CD4-positive, alpha-beta T cell (primary cell): Measurements from ENCODE around the gene LMO4. TPM values are rescaled to one million over a fixed set of nuclear protein-coding genes. Genes with fewer than 3 reads are reported as not detected.

ENCODE experiments used
- ATAC-seq: fragments of 200-7000 bp; cut with Tn5 transposase; one replicate; pipeline ENCODE4 v1.10.0; 2022; ENCODE audit warnings: mild to moderate bottlenecking; ENCODE audit not compliant: poor library complexity
- CTCF ChIA-PET: fragments of 350-600 bp; sonication (Branson Sonifier 250); formaldehyde crosslinking; loops from one replicate; lab custom pipeline; 2021; ENCODE audit warnings: antibody characterized with exemption, inconsistent platforms; lab: Charles Lee
- POLR2A ChIA-PET: fragments of 350-600 bp; sonication (Branson Sonifier 250); formaldehyde crosslinking; loops from one replicate; lab custom pipeline; 2021; ENCODE audit warnings: antibody characterized with exemption, inconsistent platforms; lab: Charles Lee
- DNase-seq, 14 experiments: peaks; one replicate each; pipeline ENCODE4 v3.0.0-alpha.2; 2013 to 2020; ENCODE audit warnings: mixed read lengths in 2 of 14
- H3K27ac ChIP-seq, 2 donors: one replicate each; pipeline versions ENCODE4 v1.5.1 to v1.7.0; 2013; ENCODE audit warnings: low read length in 2 of 2, low read depth in 1 of 2, mild to moderate bottlenecking in 1 of 2
- H3K27me3 ChIP-seq, 2 experiments: 1 replicate in 1 of 2; 2 replicates in 1 of 2; pipeline versions ENCODE4 v1.6.1 to v1.7.0; 2013; ENCODE audit warnings: low read length in 2 of 2, control low read depth in 1 of 2, mild to moderate bottlenecking in 1 of 2, moderate library complexity in 1 of 2; ENCODE audit not compliant: insufficient read depth in 2 of 2, control insufficient read depth in 1 of 2
- H3K36me3 ChIP-seq: one replicate; pipeline ENCODE4 v1.6.1; 2013; ENCODE audit warnings: low read length, control low read depth; ENCODE audit not compliant: insufficient read depth
- H3K4me1 ChIP-seq: one replicate; pipeline ENCODE4 v1.6.1; 2013; ENCODE audit warnings: low read length, control low read depth; ENCODE audit not compliant: insufficient read depth
- H3K4me3 ChIP-seq: one replicate; pipeline ENCODE4 v1.5.1; 2013; ENCODE audit warnings: mild to moderate bottlenecking, low read length, moderate library complexity
- H3K9me3 ChIP-seq, 2 experiments: 1 replicate in 1 of 2; 2 replicates in 1 of 2; pipeline versions ENCODE4 v1.6.1 to v1.7.0; 2013; ENCODE audit warnings: low read length in 2 of 2, mild to moderate bottlenecking in 2 of 2, control low read depth in 1 of 2, moderate library complexity in 1 of 2; ENCODE audit not compliant: control insufficient read depth in 1 of 2, insufficient read depth in 1 of 2
- H3K27ac Mint-ChIP-seq: one replicate; pipeline ENCODE4 v1.8.0; 2020; ENCODE audit warnings: mixed read lengths
- H3K27me3 Mint-ChIP-seq: one replicate; pipeline ENCODE4 v1.8.0; 2021; ENCODE audit warnings: mixed read lengths
- H3K36me3 Mint-ChIP-seq: one replicate; pipeline ENCODE4 v1.8.0; 2021; ENCODE audit warnings: low read depth, mixed read lengths
- H3K4me1 Mint-ChIP-seq: one replicate; pipeline ENCODE4 v1.8.0; 2021; ENCODE audit warnings: low read depth, mixed read lengths
- H3K4me3 Mint-ChIP-seq: one replicate; pipeline ENCODE4 v1.8.0; 2020; ENCODE audit warnings: mild to moderate bottlenecking, mixed read lengths
- H3K9me3 Mint-ChIP-seq: one replicate; pipeline ENCODE4 v1.8.0; 2020; ENCODE audit warnings: mixed read lengths
- intact Hi-C, 2 experiments: fragments of 100-400 bp; cut with DNase I in 1 of 2; cut with micrococcal nuclease in 1 of 2; formaldehyde crosslinking; loops; one replicate each; pipeline versions ENCODE4 v1.15.1 to v1.9.0; 2023 to 2025; cut with DNase I, micrococcal nuclease
- polyA plus RNA-seq, 2 donors: library from polyadenylated mRNA; unstranded; fragments of 120-200 nt; gene quantifications; one replicate each; pipeline ENCODE4 v1.2.1, GENCODE V29; 2013
- total RNA-seq, 174 experiments: library from RNA in 2 of 174; stranded (reverse) in 2 of 174; gene quantifications; one replicate each; pipeline ENCODE4 v1.2.3 and lab custom pipeline; 2021 to 2026
- TF ChIP-seq, protein P1 (sequence below): fragments of 200-600 bp; IDR thresholded peaks from one replicate; pipeline ENCODE4 v1.8.0; 2022; ENCODE audit warnings: antibody characterized with exemption, mild to moderate bottlenecking

LMO4 gene, protein sequence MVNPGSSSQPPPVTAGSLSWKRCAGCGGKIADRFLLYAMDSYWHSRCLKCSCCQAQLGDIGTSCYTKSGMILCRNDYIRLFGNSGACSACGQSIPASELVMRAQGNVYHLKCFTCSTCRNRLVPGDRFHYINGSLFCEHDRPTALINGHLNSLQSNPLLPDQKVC
- total RNA-seq: 10 to 100 TPM; 16.0 to 18.2 TPM
- 21.7 TPM for polyA plus RNA-seq (2013, experiment 1 of 2)
- 17.9 TPM for polyA plus RNA-seq (2013, experiment 2 of 2)
- 6.0 to 59.3 (median 17.7) reads per million in 172 experiments for total RNA-seq (lab: John Stamatoyannopoulos, UW)

DNA sequence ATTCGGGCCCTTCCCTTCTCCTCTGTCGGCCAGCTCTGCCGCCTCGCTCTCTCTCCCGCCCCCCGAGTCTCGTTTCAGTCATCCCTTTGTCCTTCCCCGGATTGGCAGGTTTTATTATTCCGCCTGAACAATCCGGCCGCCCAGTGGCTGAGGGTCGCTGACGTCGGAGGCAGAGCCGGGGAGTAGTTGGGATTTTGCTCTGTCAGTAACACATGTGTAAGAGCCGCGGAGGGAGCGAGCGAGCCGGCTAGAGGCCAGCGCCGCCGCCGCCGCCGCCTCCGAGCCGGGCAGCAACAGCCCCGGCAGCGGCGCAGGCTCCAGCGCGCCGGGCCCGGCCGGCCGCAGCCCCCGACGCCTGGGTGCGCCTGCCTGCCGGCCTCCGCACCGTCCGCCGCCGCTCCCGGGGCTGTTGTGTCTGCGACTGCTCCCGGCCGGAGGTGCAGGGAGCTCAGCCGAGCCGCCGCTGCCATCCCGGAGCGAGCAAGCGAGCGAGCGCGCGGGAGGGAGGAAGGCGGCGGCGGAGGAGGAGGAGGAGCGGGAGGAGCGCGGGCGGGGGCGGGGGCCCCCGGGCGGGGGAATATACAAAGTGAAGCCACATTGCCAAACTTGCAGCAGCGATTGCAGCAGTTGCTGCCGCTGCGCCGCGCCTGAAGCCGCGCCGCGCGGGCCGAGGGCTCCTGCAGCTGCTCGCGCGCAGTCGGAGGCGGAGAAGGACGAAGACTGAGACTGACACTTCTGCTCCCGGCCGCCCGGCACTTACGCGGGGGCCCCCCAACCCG lies at the start of gene LMO4:
Gene LMO4 (plus strand): TSS at position 609 of the 779 bp plus-strand sequence. CDS start 3,136 bp downstream, outside the sequence.
- H3K9me3 Mint-ChIP-seq: no peaks in the 10 kb centered on the region
- H3K36me3 ChIP-seq: no peaks in the 10 kb centered on the region
- H3K27me3 Mint-ChIP-seq: peaks cover 21% of the 10 kb centered on the region
- H3K36me3 Mint-ChIP-seq: peaks cover 8% of the 10 kb centered on the region
- H3K27ac ChIP-seq: peak within 1 kb of the TSS; percentile 49 to 51
- H3K27me3 ChIP-seq: peaks cover 0 to 7% of the 10 kb centered on the region in 2 experiments
- POLR2A ChIA-PET: interaction anchor here (0.8 to 3.4 kb wide), 5 partner anchors 28 to 932 kb away, joined by 3 to 13 read pairs (median 4); partner anchors contain the start of genes HS2ST1, ODF2L and SELENOF
- no peaks in the 10 kb centered on the region for H3K9me3 ChIP-seq
- peak within 1 kb of the TSS; percentile 88 for H3K27ac Mint-ChIP-seq
- peak within 1 kb of the TSS; percentile 81 for H3K4me3 ChIP-seq
- ATAC-seq (peak; percentile 56), DNase-seq (peak; percentile 51 to 92 (median 68))
- peaks cover 34% of the 10 kb centered on the region for H3K4me1 ChIP-seq
- peak within 1 kb of the TSS; percentile 98 for H3K4me3 Mint-ChIP-seq
- peaks cover 56% of the 10 kb centered on the region for H3K4me1 Mint-ChIP-seq
- TF ChIP-seq, protein P1, sequence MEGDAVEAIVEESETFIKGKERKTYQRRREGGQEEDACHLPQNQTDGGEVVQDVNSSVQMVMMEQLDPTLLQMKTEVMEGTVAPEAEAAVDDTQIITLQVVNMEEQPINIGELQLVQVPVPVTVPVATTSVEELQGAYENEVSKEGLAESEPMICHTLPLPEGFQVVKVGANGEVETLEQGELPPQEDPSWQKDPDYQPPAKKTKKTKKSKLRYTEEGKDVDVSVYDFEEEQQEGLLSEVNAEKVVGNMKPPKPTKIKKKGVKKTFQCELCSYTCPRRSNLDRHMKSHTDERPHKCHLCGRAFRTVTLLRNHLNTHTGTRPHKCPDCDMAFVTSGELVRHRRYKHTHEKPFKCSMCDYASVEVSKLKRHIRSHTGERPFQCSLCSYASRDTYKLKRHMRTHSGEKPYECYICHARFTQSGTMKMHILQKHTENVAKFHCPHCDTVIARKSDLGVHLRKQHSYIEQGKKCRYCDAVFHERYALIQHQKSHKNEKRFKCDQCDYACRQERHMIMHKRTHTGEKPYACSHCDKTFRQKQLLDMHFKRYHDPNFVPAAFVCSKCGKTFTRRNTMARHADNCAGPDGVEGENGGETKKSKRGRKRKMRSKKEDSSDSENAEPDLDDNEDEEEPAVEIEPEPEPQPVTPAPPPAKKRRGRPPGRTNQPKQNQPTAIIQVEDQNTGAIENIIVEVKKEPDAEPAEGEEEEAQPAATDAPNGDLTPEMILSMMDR: no peak
- CTCF ChIA-PET: interaction anchor here (0.5 to 1.5 kb wide), 3 partner anchors 83 to 624 kb away, joined by 3 to 4 read pairs (median 3); partner anchors contain the start of gene SH3GLB1
- intact Hi-C loops: loop anchor here in 1 of 2 experiments (5.0 to 10.0 kb wide), 3 partner anchors 626 to 1556 kb away; partner anchors contain the start of gene PKN2

DNA sequence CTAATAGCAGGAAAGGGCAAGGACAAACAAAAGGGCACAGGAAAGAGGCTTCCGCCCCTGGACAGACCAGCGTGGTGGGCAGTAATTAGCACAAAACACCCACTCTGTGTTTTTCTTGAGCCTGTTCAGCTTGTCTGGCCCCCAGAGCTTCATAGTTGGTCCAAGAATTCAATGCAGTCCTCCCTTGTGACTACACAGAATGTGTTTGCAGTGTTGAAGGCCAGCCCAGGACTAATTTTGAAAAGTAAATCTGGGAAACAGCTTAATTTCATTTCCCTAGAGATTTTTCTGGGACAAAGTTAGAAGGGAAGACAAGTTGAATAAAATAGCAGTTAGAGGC lies 49.2 kb upstream of the LMO4 start:
- Mint-ChIP-seq H3K36me3 (no peaks in the 10 kb centered on the region), H3K27ac (no peak overlapping the region), H3K27me3 (no peaks in the 10 kb centered on the region), H3K4me1 (no peaks in the 10 kb centered on the region), H3K4me3 (no peak overlapping the region), H3K9me3 (no peaks in the 10 kb centered on the region)
- Histone ChIP-seq H3K27ac (no peak overlapping the region), H3K4me3 (no peak overlapping the region), H3K36me3 (no peaks in the 10 kb centered on the region), H3K27me3 (no peaks in the 10 kb centered on the region), H3K9me3 (peaks cover 0 to 3% of the 10 kb centered on the region in 2 experiments), H3K4me1 (no peaks in the 10 kb centered on the region)
- ChIA-PET POLR2A (no interaction called here), CTCF (interaction anchor here (0.6 kb wide), 1 partner anchor 697 kb away, joined by 4 read pairs; no protein-coding TSS in a partner anchor)
- DNase-seq (no peak), ATAC-seq (no peak)
- TF ChIP-seq, protein P1: no peak
- intact Hi-C loops: no loop called here

DNA sequence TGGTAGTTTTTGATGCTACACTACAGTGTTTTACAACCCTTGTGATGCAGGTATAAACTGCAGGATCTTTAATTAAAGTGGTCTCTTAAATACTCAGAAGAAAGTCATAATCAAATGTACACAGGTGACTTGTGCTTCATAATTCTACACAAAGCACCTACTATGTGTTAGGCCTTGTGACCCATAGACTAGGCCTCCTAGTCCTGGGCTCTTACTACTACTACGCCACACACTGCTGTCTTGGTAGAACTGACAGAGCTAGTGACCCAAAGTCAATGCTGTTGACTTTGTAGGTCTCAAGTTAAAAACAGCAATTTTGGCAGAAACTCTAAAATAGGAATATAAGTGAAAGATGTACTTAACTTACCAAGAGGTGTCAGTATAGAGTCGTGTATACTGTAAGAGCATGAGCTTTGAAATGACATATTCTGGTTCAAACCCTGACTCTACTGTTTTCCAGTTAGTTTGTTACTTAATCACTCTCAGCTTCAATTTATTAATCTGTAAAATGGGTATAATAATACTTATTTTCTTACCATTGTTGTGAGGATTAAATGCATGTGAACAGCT lies 48.6 kb upstream of the LMO4 start:
- no peak for ATAC-seq
- Histone ChIP-seq H3K36me3 (no peaks in the 10 kb centered on the region), H3K4me1 (no peaks in the 10 kb centered on the region), H3K27me3 (no peaks in the 10 kb centered on the region), H3K9me3 (no peaks in the 10 kb centered on the region), H3K4me3 (no peak overlapping the region), H3K27ac (no peak overlapping the region)
- Mint-ChIP-seq H3K36me3 (no peaks in the 10 kb centered on the region), H3K4me1 (no peaks in the 10 kb centered on the region), H3K9me3 (no peaks in the 10 kb centered on the region), H3K27ac (no peak overlapping the region), H3K27me3 (no peaks in the 10 kb centered on the region), H3K4me3 (no peak overlapping the region)
- ChIA-PET POLR2A (no interaction called here), CTCF (interaction anchor here (0.6 kb wide), 1 partner anchor 696 kb away, joined by 4 read pairs; no protein-coding TSS in a partner anchor)
- no peak for DNase-seq
- intact Hi-C loops: no loop called here
- TF ChIP-seq, protein P1: no peak
